HEK293 (cell line): ENCODE measurements around the gene GLRA2.

Source experiments
- ATF2 ChIP-seq: fragments of 450-650 bp; formaldehyde crosslinking; IDR thresholded peaks from 2 replicates; pipeline ENCODE4 v1.5.1; 2016; ENCODE audit warnings: missing biosample characterization, missing genetic modification characterization, low read depth
- CTCF ChIP-seq: fragments of 450-650 bp; formaldehyde crosslinking; IDR thresholded peaks from 2 replicates; pipeline ENCODE4 v1.5.1; 2016; ENCODE audit warnings: missing biosample characterization, missing genetic modification characterization
- KLF16 ChIP-seq: fragments of 450-650 bp; formaldehyde crosslinking; IDR thresholded peaks from 2 replicates; pipeline ENCODE4 v1.5.1; 2017; ENCODE audit warnings: missing biosample characterization, missing genetic modification characterization
- REPIN1 ChIP-seq: fragments of 450-650 bp; formaldehyde crosslinking; IDR thresholded peaks from 2 replicates; pipeline ENCODE4 v1.5.1; 2017; ENCODE audit warnings: missing biosample characterization, missing genetic modification characterization, low read depth
- YY1 ChIP-seq: fragments of 450-650 bp; formaldehyde crosslinking; IDR thresholded peaks from 2 replicates; pipeline ENCODE4 v1.5.1; 2018; ENCODE audit warnings: missing biosample characterization, missing genetic modification characterization
- ZBTB7A ChIP-seq: fragments of 450-650 bp; formaldehyde crosslinking; IDR thresholded peaks from 2 replicates; pipeline ENCODE4 v1.5.1; 2016; ENCODE audit warnings: low read depth, missing biosample characterization, missing genetic modification characterization
- ZFP41 ChIP-seq: fragments of 450-650 bp; formaldehyde crosslinking; IDR thresholded peaks from 2 replicates; pipeline ENCODE4 v1.5.1; 2016; ENCODE audit warnings: missing biosample characterization, missing genetic modification characterization, borderline replicate concordance
- ZNF274 ChIP-seq, 2 experiments: fragments of 200-500 bp in 1 of 2; fragments of 450-650 bp in 1 of 2; sonication (Bioruptor generic) in 1 of 2; formaldehyde crosslinking in 1 of 2; IDR thresholded peaks; 2 replicates each; pipeline versions ENCODE4 v1.5.1 to v1.6.1; 2014 to 2016; ENCODE audit warnings: borderline replicate concordance in 1 of 2, inconsistent platforms in 1 of 2, low read length in 1 of 2, missing biosample characterization in 1 of 2, missing genetic modification characterization in 1 of 2
- ZNF350 ChIP-seq: fragments of 450-650 bp; formaldehyde crosslinking; IDR thresholded peaks from 2 replicates; pipeline ENCODE4 v1.5.0; 2017; ENCODE audit warnings: missing biosample characterization, mild to moderate bottlenecking, missing genetic modification characterization
- ZNF394 ChIP-seq: fragments of 450-650 bp; formaldehyde crosslinking; IDR thresholded peaks from 2 replicates; pipeline ENCODE4 v1.5.1; 2016; ENCODE audit warnings: missing biosample characterization, missing genetic modification characterization, mild to moderate bottlenecking, moderate library complexity, borderline replicate concordance
- ZNF549 ChIP-seq: fragments of 450-650 bp; IDR thresholded peaks from 2 replicates; pipeline ENCODE4 v1.5.1; 2018; ENCODE audit warnings: missing biosample characterization, missing genetic modification characterization, mild to moderate bottlenecking, inconsistent platforms, moderate library complexity
- TF ChIP-seq, protein P1 (sequence below): fragments of 450-650 bp; formaldehyde crosslinking; IDR thresholded peaks from 2 replicates; pipeline ENCODE4 v1.5.1; 2016; ENCODE audit warnings: missing biosample characterization, missing genetic modification characterization

- no peak for TF ChIP-seq ZNF394 (tag by site-specific recombination)
- TF ChIP-seq CTCF (tag by site-specific recombination) = no peak
- TF ChIP-seq YY1 (tag by site-specific recombination) = no peak
- TF ChIP-seq ZBTB7A (tag by site-specific recombination) = no peak
- no peak for TF ChIP-seq ZNF350
- TF ChIP-seq REPIN1 (tag by site-specific recombination) = no peak
- TF ChIP-seq ZNF274 (IDR thresholded peaks at IDR 0.05; ENCODE audit: low read length) = no peak
- TF ChIP-seq ZNF274 (tag by site-specific recombination; IDR thresholded peaks at IDR 0.05; ENCODE audit: borderline replicate concordance) = no peak
- TF ChIP-seq ZNF549 (tag by site-specific recombination) = no peak
- TF ChIP-seq ZFP41 = no peak
- TF ChIP-seq ATF2 (tag by site-specific recombination) = no peak
- TF ChIP-seq, protein P1, sequence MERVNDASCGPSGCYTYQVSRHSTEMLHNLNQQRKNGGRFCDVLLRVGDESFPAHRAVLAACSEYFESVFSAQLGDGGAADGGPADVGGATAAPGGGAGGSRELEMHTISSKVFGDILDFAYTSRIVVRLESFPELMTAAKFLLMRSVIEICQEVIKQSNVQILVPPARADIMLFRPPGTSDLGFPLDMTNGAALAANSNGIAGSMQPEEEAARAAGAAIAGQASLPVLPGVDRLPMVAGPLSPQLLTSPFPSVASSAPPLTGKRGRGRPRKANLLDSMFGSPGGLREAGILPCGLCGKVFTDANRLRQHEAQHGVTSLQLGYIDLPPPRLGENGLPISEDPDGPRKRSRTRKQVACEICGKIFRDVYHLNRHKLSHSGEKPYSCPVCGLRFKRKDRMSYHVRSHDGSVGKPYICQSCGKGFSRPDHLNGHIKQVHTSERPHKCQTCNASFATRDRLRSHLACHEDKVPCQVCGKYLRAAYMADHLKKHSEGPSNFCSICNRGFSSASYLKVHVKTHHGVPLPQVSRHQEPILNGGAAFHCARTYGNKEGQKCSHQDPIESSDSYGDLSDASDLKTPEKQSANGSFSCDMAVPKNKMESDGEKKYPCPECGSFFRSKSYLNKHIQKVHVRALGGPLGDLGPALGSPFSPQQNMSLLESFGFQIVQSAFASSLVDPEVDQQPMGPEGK = no peak
- no peak for TF ChIP-seq KLF16 (tag by site-specific recombination)
These were observed 19.8 kb upstream of the GLRA2 start for GRCh38 chrX:14509325-14510057.
